AG09319 (cell line): ENCODE measurements around the gene TCL1B.
"Not testable (repeated sequence)": the region's sequence is repeated elsewhere in the genome, so short reads cannot be mapped to it uniquely, and the experiment has no call there.

Source experiments
- DNase-seq: peaks from one replicate; pipeline ENCODE4 v3.0.0-alpha.2; 2010; ENCODE audit warnings: low read depth; ENCODE audit errors: extremely low read depth
- CTCF ChIP-seq: IDR thresholded peaks from 2 replicates; pipeline ENCODE4 v1.5.1; 2011; ENCODE audit warnings: low read depth, mild to moderate bottlenecking, inconsistent platforms, low read length, moderate library complexity

TCL1B gene

GRCh38 chr14:95660651-95661515 lies 25.3 kb upstream of the TCL1B start:
- DNase-seq: no peak
- no peak for TF ChIP-seq CTCF

- DNase-seq: no peak
- TF ChIP-seq CTCF: no peak
Measured at GRCh38 chr14:95662376-95663186, 23.6 kb upstream of the TCL1B start.

GRCh38 chr14:95663226-95663797 lies 22.9 kb upstream of the TCL1B start:
- TF ChIP-seq CTCF: no peak
- no peak for DNase-seq

GRCh38 chr14:95664066-95664465 lies 22.2 kb upstream of the TCL1B start:
- DNase-seq: no peak
- TF ChIP-seq CTCF: no peak

- no peak for TF ChIP-seq CTCF
- DNase-seq: no peak
Measured at GRCh38 chr14:95664546-95664945, 21.7 kb upstream of the TCL1B start.

GRCh38 chr14:95665530-95665929 lies 20.7 kb upstream of the TCL1B start:
- DNase-seq: not testable (repeated sequence)

- no peak for DNase-seq
- TF ChIP-seq CTCF: no peak
Measured at GRCh38 chr14:95666450-95666849, 19.8 kb upstream of the TCL1B start.
